Body of pancreas (tissue), 4 donors: ENCODE results near the gene ETV3.

Experiments
- POLR2A ChIP-seq, 3 donors: fragments of 450-650 bp; IDR thresholded peaks; one replicate each; pipeline ENCODE4 v1.6.1; 2016; ENCODE audit warnings: antibody characterized with exemption in 3 of 3, mild to moderate bottlenecking in 2 of 3
- TF ChIP-seq, protein P1 (sequence below), 7 experiments: fragments of 450-650 bp in 4 of 7; fragments of 200-600 bp in 3 of 7; sonication (generic) in 3 of 7; IDR thresholded peaks; one replicate each; pipeline ENCODE4 v1.5.1; 2016 to 2019; ENCODE audit warnings: antibody characterized with exemption in 7 of 7

DNA sequence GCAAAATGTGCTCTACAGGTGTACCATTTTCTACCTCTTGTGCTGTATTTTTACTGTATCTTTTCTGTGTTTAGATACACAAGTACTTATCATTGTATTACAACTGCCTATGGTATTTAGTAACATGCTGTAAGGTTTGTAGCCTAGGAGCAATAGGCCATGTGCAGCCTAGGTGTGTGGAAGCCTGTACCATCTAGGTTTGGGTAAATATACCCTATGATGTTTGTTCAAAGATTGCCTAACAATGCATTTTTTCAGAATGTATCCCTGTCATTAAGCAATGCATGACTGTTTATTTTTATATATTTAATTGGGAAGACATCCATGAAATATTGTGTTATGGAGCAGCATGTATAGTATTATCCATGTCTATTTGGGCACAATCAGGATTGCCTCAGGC, 49.6 kb downstream of the ETV3 start:
- TF ChIP-seq, protein P1, sequence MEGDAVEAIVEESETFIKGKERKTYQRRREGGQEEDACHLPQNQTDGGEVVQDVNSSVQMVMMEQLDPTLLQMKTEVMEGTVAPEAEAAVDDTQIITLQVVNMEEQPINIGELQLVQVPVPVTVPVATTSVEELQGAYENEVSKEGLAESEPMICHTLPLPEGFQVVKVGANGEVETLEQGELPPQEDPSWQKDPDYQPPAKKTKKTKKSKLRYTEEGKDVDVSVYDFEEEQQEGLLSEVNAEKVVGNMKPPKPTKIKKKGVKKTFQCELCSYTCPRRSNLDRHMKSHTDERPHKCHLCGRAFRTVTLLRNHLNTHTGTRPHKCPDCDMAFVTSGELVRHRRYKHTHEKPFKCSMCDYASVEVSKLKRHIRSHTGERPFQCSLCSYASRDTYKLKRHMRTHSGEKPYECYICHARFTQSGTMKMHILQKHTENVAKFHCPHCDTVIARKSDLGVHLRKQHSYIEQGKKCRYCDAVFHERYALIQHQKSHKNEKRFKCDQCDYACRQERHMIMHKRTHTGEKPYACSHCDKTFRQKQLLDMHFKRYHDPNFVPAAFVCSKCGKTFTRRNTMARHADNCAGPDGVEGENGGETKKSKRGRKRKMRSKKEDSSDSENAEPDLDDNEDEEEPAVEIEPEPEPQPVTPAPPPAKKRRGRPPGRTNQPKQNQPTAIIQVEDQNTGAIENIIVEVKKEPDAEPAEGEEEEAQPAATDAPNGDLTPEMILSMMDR (IDR thresholded peaks at IDR 0.05) = no peak
- TF ChIP-seq POLR2A (IDR thresholded peaks at IDR 0.05) = no peak
